SK-N-SH (cell line): ENCODE measurements around the gene SFT2D3. TPM values are rescaled to one million over a fixed set of nuclear protein-coding genes. Genes with fewer than 3 reads are reported as not detected.

ENCODE experiments used
- CTCF ChIA-PET: fragments of 300-600, 350-600 bp; formaldehyde crosslinking; extraction: SDS; loops from one replicate; lab custom pipeline; 2021; lab: Yijun Ruan, JAX
- POLR2A ChIA-PET: fragments of 350-600 bp; sonication (Branson Sonifier 250); formaldehyde crosslinking; extraction: SDS; loops from one replicate; lab custom pipeline; 2020; ENCODE audit warnings: antibody characterized with exemption, inconsistent platforms; lab: Yijun Ruan, JAX
- DNase-seq: peaks from one replicate; pipeline ENCODE4 v3.0.0; 2012
- H2AFZ ChIP-seq: fragments of 200-600 bp; sonication (generic); 2 replicates; pipeline ENCODE4 v1.8.1; 2016; ENCODE audit warnings: antibody characterized with exemption, mild to moderate bottlenecking, low read depth
- H3F3A ChIP-seq: fragments of 200-600 bp; sonication (generic); replicated peaks from 2 replicates; pipeline ENCODE3; 2016; ENCODE audit warnings: antibody characterized with exemption, mild to moderate bottlenecking; ENCODE audit not compliant: insufficient read depth
- H3K27ac ChIP-seq, 2 experiments: fragments of 200-500 bp in 1 of 2; fragments of 200-600 bp in 1 of 2; sonication (Bioruptor generic) in 1 of 2; sonication (generic), shearing (Covaris generic) in 1 of 2; 2 replicates each; pipeline versions ENCODE4 v1.5.1 to v1.6.1; 2014 to 2016; ENCODE audit warnings: low read depth in 2 of 2, inconsistent platforms in 1 of 2, low read length in 1 of 2, mild to moderate bottlenecking in 1 of 2, mixed read lengths in 1 of 2
- H3K27me3 ChIP-seq: fragments of 200-600 bp; sonication (generic), shearing (Covaris generic); 2 replicates; pipeline ENCODE4 v1.6.1; 2016; ENCODE audit warnings: mixed run types; ENCODE audit not compliant: insufficient read depth
- H3K36me3 ChIP-seq, 2 experiments: fragments of 200-500 bp in 1 of 2; fragments of 200-600 bp in 1 of 2; sonication (Bioruptor generic) in 1 of 2; sonication (generic) in 1 of 2; replicated peaks in 1 of 2; 2 replicates each; pipeline versions ENCODE3 to v1.5.1; 2014 to 2016; ENCODE audit warnings: low read length in 1 of 2, mild to moderate bottlenecking in 1 of 2; ENCODE audit not compliant: insufficient read depth in 2 of 2, control insufficient read depth in 1 of 2
- H3K4me1 ChIP-seq, 2 experiments: fragments of 200-500 bp in 1 of 2; fragments of 200-600 bp in 1 of 2; sonication (Bioruptor generic) in 1 of 2; sonication (generic), shearing (Covaris generic) in 1 of 2; 2 replicates each; pipeline versions ENCODE4 v1.5.1 to v1.6.1; 2014 to 2016; ENCODE audit warnings: low read depth in 1 of 2, low read length in 1 of 2, mixed run types in 1 of 2; ENCODE audit not compliant: insufficient read depth in 2 of 2, control insufficient read depth in 1 of 2
- H3K4me2 ChIP-seq: fragments of 200-600 bp; sonication (generic), shearing (Covaris generic); 2 replicates; pipeline ENCODE4 v1.6.1; 2017; ENCODE audit warnings: mixed run types
- H3K4me3 ChIP-seq, 2 experiments: fragments of 200-500 bp in 1 of 2; fragments of 200-600 bp in 1 of 2; sonication (Bioruptor generic) in 1 of 2; sonication (generic), shearing (Covaris generic) in 1 of 2; 2 replicates each; pipeline versions ENCODE4 v1.5.1 to v1.8.1; 2014 to 2016; ENCODE audit warnings: low read depth in 2 of 2, inconsistent platforms in 1 of 2, low read length in 1 of 2, mild to moderate bottlenecking in 1 of 2, mixed read lengths in 1 of 2, moderate library complexity in 1 of 2
- H3K79me2 ChIP-seq: fragments of 200-600 bp; sonication (generic); 2 replicates; pipeline ENCODE4 v1.8.1; 2017; ENCODE audit warnings: mild to moderate bottlenecking; ENCODE audit not compliant: insufficient read depth
- H3K9ac ChIP-seq: fragments of 200-600 bp; sonication (generic); 2 replicates; pipeline ENCODE4 v1.6.1; 2017; ENCODE audit warnings: mixed run types
- H3K9me2 ChIP-seq: fragments of 200-600 bp; sonication (generic); 2 replicates; pipeline ENCODE4 v1.6.1; 2017; ENCODE audit warnings: mixed run types
- H3K9me3 ChIP-seq: fragments of 200-600 bp; sonication (generic); 2 replicates; pipeline ENCODE4 v1.6.1; 2017; ENCODE audit warnings: mixed run types, mild to moderate bottlenecking, moderate library complexity
- H4K20me1 ChIP-seq: fragments of 200-600 bp; sonication (generic); 2 replicates; pipeline ENCODE4 v1.6.1; 2017; ENCODE audit warnings: mild to moderate bottlenecking, mixed run types; ENCODE audit not compliant: insufficient read depth
- EZH2phosphoT487 ChIP-seq: fragments of 200-600 bp; sonication (generic); IDR thresholded peaks from 2 replicates; pipeline ENCODE4 v1.6.1; 2017; ENCODE audit warnings: low read depth, mixed run types, mild to moderate bottlenecking, antibody characterized with exemption, moderate library complexity, borderline replicate concordance
- FOSL2 ChIP-seq: IDR thresholded peaks from 2 replicates; pipeline ENCODE4 v1.4.0; 2012; ENCODE audit warnings: low read depth, mild to moderate bottlenecking, moderate library complexity, borderline replicate concordance
- GATA2 ChIP-seq: sonication (generic); formaldehyde crosslinking; IDR thresholded peaks from 2 replicates; pipeline ENCODE4 v1.5.0; 2020; ENCODE audit warnings: mild to moderate bottlenecking, missing genetic modification reagents
- IRF3 ChIP-seq: fragments of 150-350 bp; IDR thresholded peaks from 2 replicates; pipeline ENCODE4 v1.6.1; 2016; ENCODE audit warnings: mild to moderate bottlenecking, low read depth, low read length
- MXI1 ChIP-seq: IDR thresholded peaks from 2 replicates; pipeline ENCODE4 v1.6.1; 2012; ENCODE audit warnings: mild to moderate bottlenecking, low read depth, low read length, improper control_type of control experiment
- NFIC ChIP-seq: IDR thresholded peaks from 2 replicates; pipeline ENCODE4 v1.4.0; 2012; ENCODE audit warnings: borderline replicate concordance
- POLR2AphosphoS5 ChIP-seq: IDR thresholded peaks from 2 replicates; pipeline ENCODE4 v1.6.1; 2012; ENCODE audit warnings: low read depth, low read length
- RCOR1 ChIP-seq: fragments of 150-350 bp; IDR thresholded peaks from 2 replicates; pipeline ENCODE4 v1.6.1; 2017; ENCODE audit warnings: antibody characterized with exemption, low read length
- REST ChIP-seq: IDR thresholded peaks from 2 replicates; pipeline ENCODE4 v1.6.1; 2012; ENCODE audit warnings: mild to moderate bottlenecking, low read depth, low read length, moderate library complexity
- USF2 ChIP-seq: fragments of 150-350 bp; IDR thresholded peaks from 2 replicates; pipeline ENCODE4 v1.6.1; 2017; ENCODE audit warnings: antibody characterized with exemption, low read length, low read depth, borderline replicate concordance
- WGBS: methylation state at CpG from one replicate; pipeline ENCODE4 v1.1.6; 2017; ENCODE audit warnings: low lambda C conversion rate; 5-methylcytosine and 5-hydroxymethylcytosine counted together
- polyA plus RNA-seq, 3 experiments: library from polyadenylated mRNA; depleted of rRNA; stranded (reverse); fragments of >200 nt; gene quantifications; 2 replicates each; pipeline ENCODE4 v1.2.3, GENCODE V29; 2012

SFT2D3 gene
- polyA plus RNA-seq, 1 of the 3 experiments (the other 2 are of a cell fraction) = 3.2 TPM

- H3K27me3 ChIP-seq = no peaks in the 10 kb centered on the region
- CTCF ChIA-PET = interaction anchor here (1.0 kb wide), 1 partner anchor 14 kb away, joined by 4 read pairs; no protein-coding TSS in a partner anchor
- no peak overlapping the region for H3K4me3 ChIP-seq
- H3F3A ChIP-seq = no peaks in the 10 kb centered on the region
- POLR2A ChIA-PET = no interaction called here
- H4K20me1 ChIP-seq = no peaks in the 10 kb centered on the region
- no peak overlapping the region for H3K4me2 ChIP-seq
- H2AFZ ChIP-seq = no peak overlapping the region
- 95% methylated on average over 1 of the region's 1 CpG for WGBS
- TF ChIP-seq RCOR1 (no peak), POLR2AphosphoS5 (no peak), USF2 (no peak), REST (no peak), MXI1 (no peak), FOSL2 (no peak), NFIC (no peak), IRF3 (no peak), GATA2 (CRISPR knock-in tag) (no peak), EZH2phosphoT487 (no peak)
- no peaks in the 10 kb centered on the region for H3K79me2 ChIP-seq
- no peak overlapping the region for H3K27ac ChIP-seq
- peaks cover 0 to 6% of the 10 kb centered on the region in 2 experiments; a peak in 2 of 4 replicates for H3K4me1 ChIP-seq
- H3K9ac ChIP-seq = no peak overlapping the region
- no peaks in the 10 kb centered on the region for H3K9me2 ChIP-seq
- DNase-seq = no peak
- H3K36me3 ChIP-seq = peaks cover 29 to 30% of the 10 kb centered on the region in 2 experiments
- H3K9me3 ChIP-seq = no peaks in the 10 kb centered on the region
These were observed 38.5 kb downstream of the SFT2D3 start for GRCh38 chr2:127739800-127740199.
